Measurements from ENCODE around the gene ENPP6.

The ENPP6 gene

GRCh38 chr4:184153781-184154180 is 63.9 kb downstream of the ENPP6 start:
- TF ChIP-seq POLR2AphosphoS5 (IDR thresholded peaks at IDR 0.05; ENCODE audit: low read depth, low read length) (no peak), PAX5 (IDR thresholded peaks at IDR 0.05; ENCODE audit: insufficient read depth, low read length, severe bottlenecking) (no peak), POU2F2 (IDR thresholded peaks at IDR 0.05; ENCODE audit: low read depth, low read length) (no peak), SPI1 (IDR thresholded peaks at IDR 0.05; ENCODE audit: low read depth, low read length) (no peak), POLR2A (IDR thresholded peaks at IDR 0.05; ENCODE audit: low read depth, low read length) (no peak), TAF1 (IDR thresholded peaks at IDR 0.05; ENCODE audit: low read depth, low read length) (no peak)
- no peak for FAIRE-seq

GRCh38 chr4:184151988-184152485 is 65.6 kb downstream of the ENPP6 start:
- TF ChIP-seq POLR2AphosphoS5 (IDR thresholded peaks at IDR 0.05; ENCODE audit: low read depth, low read length) (no peak), TAF1 (IDR thresholded peaks at IDR 0.05; ENCODE audit: low read depth, low read length) (no peak), POU2F2 (IDR thresholded peaks at IDR 0.05; ENCODE audit: low read depth, low read length) (no peak), PAX5 (IDR thresholded peaks at IDR 0.05; ENCODE audit: insufficient read depth, low read length, severe bottlenecking) (no peak), SPI1 (IDR thresholded peaks at IDR 0.05; ENCODE audit: low read depth, low read length) (no peak), POLR2A (IDR thresholded peaks at IDR 0.05; ENCODE audit: low read depth, low read length) (no peak)
- no peak for FAIRE-seq
- DNase-seq (ENCODE audit: insufficient read length, low spot score) = no peak

More at GRCh38 chr4:184153781-184154180, 63.9 kb downstream of the ENPP6 start:
- DNase-seq (ENCODE audit: insufficient read length, low spot score) = no peak

- FAIRE-seq = no peak
- no peak for TF ChIP-seq PAX5 (IDR thresholded peaks at IDR 0.05; ENCODE audit: insufficient read depth, low read length, severe bottlenecking)
- TF ChIP-seq POLR2A (IDR thresholded peaks at IDR 0.05; ENCODE audit: low read depth, low read length) = no peak
- TF ChIP-seq POLR2AphosphoS5 (IDR thresholded peaks at IDR 0.05; ENCODE audit: low read depth, low read length) = no peak
- TF ChIP-seq POU2F2 (IDR thresholded peaks at IDR 0.05; ENCODE audit: low read depth, low read length) = no peak
- no peak for TF ChIP-seq SPI1 (IDR thresholded peaks at IDR 0.05; ENCODE audit: low read depth, low read length)
- no peak for TF ChIP-seq TAF1 (IDR thresholded peaks at IDR 0.05; ENCODE audit: low read depth, low read length)
- DNase-seq (ENCODE audit: insufficient read length, low spot score) = no peak
Measured at GRCh38 chr4:184150102-184150839, 67.4 kb downstream of the ENPP6 start.

- TF ChIP-seq TAF1 (IDR thresholded peaks at IDR 0.05; ENCODE audit: low read depth, low read length) (no peak), POLR2AphosphoS5 (IDR thresholded peaks at IDR 0.05; ENCODE audit: low read depth, low read length) (no peak), PAX5 (IDR thresholded peaks at IDR 0.05; ENCODE audit: insufficient read depth, low read length, severe bottlenecking) (no peak), SPI1 (IDR thresholded peaks at IDR 0.05; ENCODE audit: low read depth, low read length) (no peak), POLR2A (IDR thresholded peaks at IDR 0.05; ENCODE audit: low read depth, low read length) (no peak), POU2F2 (IDR thresholded peaks at IDR 0.05; ENCODE audit: low read depth, low read length) (no peak)
- no peak for FAIRE-seq
- no peak for DNase-seq (ENCODE audit: insufficient read length, low spot score)
Measured at GRCh38 chr4:184148738-184149637, 68.7 kb downstream of the ENPP6 start.

- TF ChIP-seq POLR2AphosphoS5 (IDR thresholded peaks at IDR 0.05; ENCODE audit: low read depth, low read length) (no peak), TAF1 (IDR thresholded peaks at IDR 0.05; ENCODE audit: low read depth, low read length) (no peak), POLR2A (IDR thresholded peaks at IDR 0.05; ENCODE audit: low read depth, low read length) (no peak), PAX5 (IDR thresholded peaks at IDR 0.05; ENCODE audit: insufficient read depth, low read length, severe bottlenecking) (no peak), SPI1 (IDR thresholded peaks at IDR 0.05; ENCODE audit: low read depth, low read length) (no peak), POU2F2 (IDR thresholded peaks at IDR 0.05; ENCODE audit: low read depth, low read length) (no peak)
- FAIRE-seq = no peak
- no peak for DNase-seq (ENCODE audit: insufficient read length, low spot score)
Measured at GRCh38 chr4:184147858-184148737, 69.6 kb downstream of the ENPP6 start.

- DNase-seq (ENCODE audit: insufficient read length, low spot score) (no peak), FAIRE-seq (no peak)
Measured at GRCh38 chr4:184146951-184147350, 70.7 kb downstream of the ENPP6 start.

GRCh38 chr4:184145596-184145995 is 72.1 kb downstream of the ENPP6 start:
- DNase-seq (ENCODE audit: insufficient read length, low spot score) (no peak), FAIRE-seq (no peak)
- TF ChIP-seq PAX5 (IDR thresholded peaks at IDR 0.05; ENCODE audit: insufficient read depth, low read length, severe bottlenecking) (no peak), POU2F2 (IDR thresholded peaks at IDR 0.05; ENCODE audit: low read depth, low read length) (no peak), TAF1 (IDR thresholded peaks at IDR 0.05; ENCODE audit: low read depth, low read length) (no peak)

More at GRCh38 chr4:184146951-184147350, 70.7 kb downstream of the ENPP6 start:
- no peak for TF ChIP-seq TAF1 (IDR thresholded peaks at IDR 0.05; ENCODE audit: low read depth, low read length)
- no peak for TF ChIP-seq PAX5 (IDR thresholded peaks at IDR 0.05; ENCODE audit: insufficient read depth, low read length, severe bottlenecking)
- no peak for TF ChIP-seq POLR2A (IDR thresholded peaks at IDR 0.05; ENCODE audit: low read depth, low read length)
- no peak for TF ChIP-seq POLR2AphosphoS5 (IDR thresholded peaks at IDR 0.05; ENCODE audit: low read depth, low read length)
- no peak for TF ChIP-seq POU2F2 (IDR thresholded peaks at IDR 0.05; ENCODE audit: low read depth, low read length)
- no peak for TF ChIP-seq SPI1 (IDR thresholded peaks at IDR 0.05; ENCODE audit: low read depth, low read length)

- DNase-seq (ENCODE audit: insufficient read length, low spot score) (no peak), FAIRE-seq (no peak)
- TF ChIP-seq TAF1 (IDR thresholded peaks at IDR 0.05; ENCODE audit: low read depth, low read length) (no peak), POLR2AphosphoS5 (IDR thresholded peaks at IDR 0.05; ENCODE audit: low read depth, low read length) (no peak), SPI1 (IDR thresholded peaks at IDR 0.05; ENCODE audit: low read depth, low read length) (no peak), PAX5 (IDR thresholded peaks at IDR 0.05; ENCODE audit: insufficient read depth, low read length, severe bottlenecking) (no peak), POU2F2 (IDR thresholded peaks at IDR 0.05; ENCODE audit: low read depth, low read length) (no peak), POLR2A (IDR thresholded peaks at IDR 0.05; ENCODE audit: low read depth, low read length) (no peak)
Measured at GRCh38 chr4:184143770-184144564, 73.7 kb downstream of the ENPP6 start.
